Dermis microvascular lymphatic vessel endothelial cell (primary cell): ENCODE results near the gene MUC2. TPM values are rescaled to one million over a fixed set of nuclear protein-coding genes. Genes with fewer than 3 reads are reported as not detected.

Experiments
- DNase-seq, 2 donors: peaks; one replicate each; pipeline versions ENCODE4 v3.0.0 to v3.0.0-alpha.2; 2010; ENCODE audit warnings: low read depth in 2 of 2
- total RNA-seq: library from RNA; depleted of rRNA; stranded (reverse); fragments of >200 nt; gene quantifications from 2 replicates; pipeline ENCODE4 v1.2.1, GENCODE V29; 2014

The MUC2 gene
- total RNA-seq, 1 donor from 2014 or later, result not detected

GRCh38 chr11:1036303-1036923 lies 38.3 kb upstream of the MUC2 start, which contains the start of gene MUC6:
TSS of gene MUC6 (minus strand) at chr11:1036718. CDS start at chr11:1036655, 63 bp downstream.
- DNase-seq, result no peak

GRCh38 chr11:1036931-1037330 lies 37.7 kb upstream of the MUC2 start:
- no peak for DNase-seq

- DNase-seq, result no peak
Measured at GRCh38 chr11:1037506-1038055, 37.1 kb upstream of the MUC2 start.

- DNase-seq, result no peak
Measured at GRCh38 chr11:1038361-1038760, 36.3 kb upstream of the MUC2 start.

- no peak for DNase-seq
Measured at GRCh38 chr11:1038921-1039320, 35.8 kb upstream of the MUC2 start.

GRCh38 chr11:1039481-1040427 lies 34.9 kb upstream of the MUC2 start:
- DNase-seq, result no peak

GRCh38 chr11:1040428-1041148 lies 34.1 kb upstream of the MUC2 start:
- DNase-seq, result no peak

GRCh38 chr11:1041149-1041467 lies 33.6 kb upstream of the MUC2 start:
- DNase-seq, result no peak

- DNase-seq, result no peak
Measured at GRCh38 chr11:1041471-1041870, 33.2 kb upstream of the MUC2 start.

- DNase-seq, result no peak
Measured at GRCh38 chr11:1041936-1042608, 32.6 kb upstream of the MUC2 start.

GRCh38 chr11:1042626-1043562 lies 31.8 kb upstream of the MUC2 start:
- DNase-seq, result no peak

GRCh38 chr11:1043563-1044096 lies 31.0 kb upstream of the MUC2 start:
- DNase-seq, result no peak

GRCh38 chr11:1044160-1044559 lies 30.5 kb upstream of the MUC2 start:
- DNase-seq, result no peak

- no peak for DNase-seq
Measured at GRCh38 chr11:1047595-1048156, 27.0 kb upstream of the MUC2 start.

- no peak for DNase-seq
Measured at GRCh38 chr11:1048375-1049070, 26.2 kb upstream of the MUC2 start.

- no peak for DNase-seq
Measured at GRCh38 chr11:1049071-1049405, 25.6 kb upstream of the MUC2 start.

- DNase-seq, result no peak
Measured at GRCh38 chr11:1049431-1049891, 25.2 kb upstream of the MUC2 start.

- no peak for DNase-seq
Measured at GRCh38 chr11:1049911-1050580, 24.6 kb upstream of the MUC2 start.
